ENCODE measurements around the gene OR52H1. TPM values are rescaled to one million over a fixed set of nuclear protein-coding genes. Genes with fewer than 3 reads are reported as not detected.

OR52H1 gene
- total RNA-seq, 1 experiment from 2014 or later: not detected

GRCh38 chr11:5500393-5500801 is 47.9 kb downstream of the OR52H1 start:
- CTCF ChIA-PET: interaction anchor here (0.6 kb wide), 1 partner anchor 827 kb away, joined by 4 read pairs; no protein-coding TSS in a partner anchor
- Mint-ChIP-seq H3K27ac (ENCODE audit: low read depth, unreplicated experiment) (no peak overlapping the region), H3K36me3 (ENCODE audit: insufficient read depth, unreplicated experiment) (no peaks in the 10 kb centered on the region), H3K27me3 (ENCODE audit: insufficient read depth, unreplicated experiment) (peaks cover 14% of the 10 kb centered on the region), H3K9me3 (ENCODE audit: unreplicated experiment) (no peaks in the 10 kb centered on the region), H3K4me1 (ENCODE audit: insufficient read depth, unreplicated experiment) (no peaks in the 10 kb centered on the region), H3K4me3 (ENCODE audit: unreplicated experiment) (no peak overlapping the region)
- POLR2A ChIA-PET: no interaction called here
- intact Hi-C loops (cut with micrococcal nuclease): no loop called here
- DNase-seq (ENCODE audit: unreplicated experiment): no peak
- no TSS peak for BruUV-seq (replicated peaks)
- TF ChIP-seq, protein P1, sequence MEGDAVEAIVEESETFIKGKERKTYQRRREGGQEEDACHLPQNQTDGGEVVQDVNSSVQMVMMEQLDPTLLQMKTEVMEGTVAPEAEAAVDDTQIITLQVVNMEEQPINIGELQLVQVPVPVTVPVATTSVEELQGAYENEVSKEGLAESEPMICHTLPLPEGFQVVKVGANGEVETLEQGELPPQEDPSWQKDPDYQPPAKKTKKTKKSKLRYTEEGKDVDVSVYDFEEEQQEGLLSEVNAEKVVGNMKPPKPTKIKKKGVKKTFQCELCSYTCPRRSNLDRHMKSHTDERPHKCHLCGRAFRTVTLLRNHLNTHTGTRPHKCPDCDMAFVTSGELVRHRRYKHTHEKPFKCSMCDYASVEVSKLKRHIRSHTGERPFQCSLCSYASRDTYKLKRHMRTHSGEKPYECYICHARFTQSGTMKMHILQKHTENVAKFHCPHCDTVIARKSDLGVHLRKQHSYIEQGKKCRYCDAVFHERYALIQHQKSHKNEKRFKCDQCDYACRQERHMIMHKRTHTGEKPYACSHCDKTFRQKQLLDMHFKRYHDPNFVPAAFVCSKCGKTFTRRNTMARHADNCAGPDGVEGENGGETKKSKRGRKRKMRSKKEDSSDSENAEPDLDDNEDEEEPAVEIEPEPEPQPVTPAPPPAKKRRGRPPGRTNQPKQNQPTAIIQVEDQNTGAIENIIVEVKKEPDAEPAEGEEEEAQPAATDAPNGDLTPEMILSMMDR (IDR thresholded peaks at IDR 0.05; ENCODE audit: unreplicated experiment): no peak

DNA sequence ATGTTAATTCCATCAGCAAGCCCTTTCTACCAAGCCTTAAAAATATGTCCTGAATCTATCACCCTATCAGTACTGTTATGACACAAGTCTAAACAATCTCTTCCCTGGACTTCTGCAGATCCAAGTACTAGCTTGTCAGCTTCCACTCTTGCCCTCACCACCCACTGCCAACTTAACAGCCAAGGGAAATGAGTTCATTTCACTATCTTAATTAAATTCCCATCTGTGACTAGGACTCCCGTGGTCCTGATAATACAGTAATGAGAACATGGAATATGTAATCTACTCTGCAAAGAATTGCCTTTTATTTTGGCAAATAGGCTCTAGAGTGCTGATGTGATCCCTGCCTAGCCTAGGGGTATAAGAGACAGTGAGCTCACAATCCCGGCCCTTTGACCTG is 48.7 kb downstream of the OR52H1 start:
- Mint-ChIP-seq H3K27me3 (ENCODE audit: insufficient read depth, unreplicated experiment) (peaks cover 14% of the 10 kb centered on the region), H3K4me3 (ENCODE audit: unreplicated experiment) (no peak overlapping the region), H3K9me3 (ENCODE audit: unreplicated experiment) (no peaks in the 10 kb centered on the region), H3K36me3 (ENCODE audit: insufficient read depth, unreplicated experiment) (no peaks in the 10 kb centered on the region), H3K4me1 (ENCODE audit: insufficient read depth, unreplicated experiment) (no peaks in the 10 kb centered on the region), H3K27ac (ENCODE audit: low read depth, unreplicated experiment) (no peak overlapping the region)
- POLR2A ChIA-PET: no interaction called here
- intact Hi-C loops (cut with micrococcal nuclease): no loop called here
- no TSS peak for BruUV-seq (replicated peaks)
- no peak for DNase-seq (ENCODE audit: unreplicated experiment)
- CTCF ChIA-PET: no interaction called here
- TF ChIP-seq, protein P1 (IDR thresholded peaks at IDR 0.05; ENCODE audit: unreplicated experiment): no peak

Other genes with a start within 250 kb of the OR52H1 start
- not detected in 2 replicates for gene OR51B4, start 246.6 kb downstream of the OR52H1 start, total RNA-seq (2022)
- gene OR51B2, start 224.2 kb downstream of the OR52H1 start, total RNA-seq (2022): not detected in 2 replicates
- gene OR51B5, start 205.0 kb downstream of the OR52H1 start, total RNA-seq (2022): not detected in 2 replicates
- not detected in 2 replicates for gene OR51B6, start 197.0 kb downstream of the OR52H1 start, total RNA-seq (2022)
- not detected in 2 replicates for gene OR51M1, start 164.7 kb downstream of the OR52H1 start, total RNA-seq (2022)
- gene OR51Q1, start 126.4 kb downstream of the OR52H1 start, total RNA-seq (2022): not detected in 2 replicates
- gene OR51I1, start 107.0 kb downstream of the OR52H1 start, total RNA-seq (2022): not detected in 2 replicates
- not detected in 2 replicates for gene OR51I2, start 99.2 kb downstream of the OR52H1 start, total RNA-seq (2022)
- not detected in 2 replicates for gene OR52D1, start 59.9 kb downstream of the OR52H1 start, total RNA-seq (2022)
- not detected in 2 replicates for gene UBQLN3, start 38.6 kb downstream of the OR52H1 start, total RNA-seq (2022)
- not detected in 2 replicates for gene UBQLNL, start 31.8 kb downstream of the OR52H1 start, total RNA-seq (2022)
- gene OR52B6, start 32.3 kb upstream of the OR52H1 start, total RNA-seq (2022): not detected in 2 replicates
- gene TRIM6, start 48.1 kb upstream of the OR52H1 start, total RNA-seq (2022): 0.74 and 0.75 TPM in 2 replicates
- gene TRIM34, start 76.5 kb upstream of the OR52H1 start, total RNA-seq (2022): 0.96 and 2.1 TPM in 2 replicates
- 27.9 and 28.6 TPM in 2 replicates for gene TRIM5, start 136.5 kb upstream of the OR52H1 start, total RNA-seq (2022)
- 24.1 and 26.0 TPM in 2 replicates for gene TRIM22, start 141.2 kb upstream of the OR52H1 start, total RNA-seq (2022)
- not detected in 2 replicates for gene OR56B1, start 187.9 kb upstream of the OR52H1 start, total RNA-seq (2022)
- gene OR52N4, start 205.7 kb upstream of the OR52H1 start, total RNA-seq (2022): not detected in 2 replicates
- not detected in 2 replicates for gene OR52N5, start 234.8 kb upstream of the OR52H1 start, total RNA-seq (2022)
- gene OR52N1, start 242.7 kb upstream of the OR52H1 start, total RNA-seq (2022): not detected in 2 replicates

All from MCF 10A (cell line).